Activated T-helper 2 cell treated with anti-CD3 and anti-CD28 coated beads, Interferon-gamma antibody, Interleukin-2, Interleukin-4, amounts not matched to agents 10 μg/mL and 5 μg/mL and 100 μg/mL, durations not matched to agents 14 hours and 24 hours and 36 hours (primary cell): Measurements from ENCODE around the gene DOK7. TPM values are rescaled to one million over a fixed set of nuclear protein-coding genes. Genes with fewer than 3 reads are reported as not detected.

Source experiments
- DNase-seq: peaks from one replicate; pipeline ENCODE4 v3.0.0; 2021; ENCODE audit warnings: low spot score
- H3K27ac Mint-ChIP-seq: one replicate; pipeline ENCODE4 v1.8.0; 2021; ENCODE audit warnings: mixed read lengths
- H3K27me3 Mint-ChIP-seq: one replicate; pipeline ENCODE4 v1.8.0; 2021; ENCODE audit warnings: low read depth, mixed read lengths
- H3K36me3 Mint-ChIP-seq: one replicate; pipeline ENCODE4 v1.8.0; 2021; ENCODE audit warnings: low read depth, mixed read lengths
- H3K4me1 Mint-ChIP-seq: one replicate; pipeline ENCODE4 v1.8.0; 2021; ENCODE audit warnings: low read depth, mixed read lengths
- H3K4me3 Mint-ChIP-seq: one replicate; pipeline ENCODE4 v1.8.0; 2021; ENCODE audit warnings: low read depth, mild to moderate bottlenecking, moderate library complexity, mixed read lengths
- H3K9me3 Mint-ChIP-seq: one replicate; pipeline ENCODE4 v1.8.0; 2021; ENCODE audit warnings: mixed read lengths
- intact Hi-C: fragments of 100-400 bp; cut with micrococcal nuclease; formaldehyde crosslinking; loops from one replicate; pipeline ENCODE4 v1.15.1; 2023
- total RNA-seq: library from RNA; stranded (reverse); gene quantifications from 2 replicates; pipeline ENCODE4 v1.2.3, GENCODE V29; 2022

Gene DOK7
- total RNA-seq, 1 donor from 2014 or later: not detected

DNA sequence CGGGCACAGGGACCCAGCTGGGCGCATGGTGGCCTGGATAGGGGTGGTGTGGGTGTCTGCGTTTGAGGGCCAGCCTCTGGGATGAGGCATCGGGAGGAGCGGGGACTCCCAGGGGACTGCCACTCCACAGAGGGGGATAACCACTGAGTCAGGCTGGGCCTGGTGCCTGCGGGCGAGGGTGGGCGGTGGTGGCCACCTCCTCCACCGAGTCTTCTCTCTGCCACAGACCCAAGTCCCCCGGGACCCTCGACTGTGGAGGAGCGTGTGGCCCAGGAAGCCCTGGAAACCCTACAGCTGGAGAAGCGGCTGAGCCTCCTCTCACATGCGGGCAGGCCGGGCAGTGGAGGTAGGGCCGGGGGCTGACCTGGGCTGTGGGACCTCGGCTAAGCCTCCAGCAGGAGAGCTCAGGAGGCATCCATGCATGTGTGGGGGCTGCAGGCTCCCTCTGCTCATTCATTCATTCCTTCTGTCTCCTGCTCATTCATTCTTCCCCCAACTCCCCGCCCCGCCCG is 26.4 kb downstream of the DOK7 start:
- Mint-ChIP-seq H3K27ac (no peak overlapping the region), H3K4me3 (no peak overlapping the region), H3K36me3 (no peaks in the 10 kb centered on the region), H3K4me1 (no peaks in the 10 kb centered on the region), H3K9me3 (no peaks in the 10 kb centered on the region), H3K27me3 (peaks cover 23% of the 10 kb centered on the region)
- intact Hi-C loops: no loop called here
- no peak for DNase-seq

DNA sequence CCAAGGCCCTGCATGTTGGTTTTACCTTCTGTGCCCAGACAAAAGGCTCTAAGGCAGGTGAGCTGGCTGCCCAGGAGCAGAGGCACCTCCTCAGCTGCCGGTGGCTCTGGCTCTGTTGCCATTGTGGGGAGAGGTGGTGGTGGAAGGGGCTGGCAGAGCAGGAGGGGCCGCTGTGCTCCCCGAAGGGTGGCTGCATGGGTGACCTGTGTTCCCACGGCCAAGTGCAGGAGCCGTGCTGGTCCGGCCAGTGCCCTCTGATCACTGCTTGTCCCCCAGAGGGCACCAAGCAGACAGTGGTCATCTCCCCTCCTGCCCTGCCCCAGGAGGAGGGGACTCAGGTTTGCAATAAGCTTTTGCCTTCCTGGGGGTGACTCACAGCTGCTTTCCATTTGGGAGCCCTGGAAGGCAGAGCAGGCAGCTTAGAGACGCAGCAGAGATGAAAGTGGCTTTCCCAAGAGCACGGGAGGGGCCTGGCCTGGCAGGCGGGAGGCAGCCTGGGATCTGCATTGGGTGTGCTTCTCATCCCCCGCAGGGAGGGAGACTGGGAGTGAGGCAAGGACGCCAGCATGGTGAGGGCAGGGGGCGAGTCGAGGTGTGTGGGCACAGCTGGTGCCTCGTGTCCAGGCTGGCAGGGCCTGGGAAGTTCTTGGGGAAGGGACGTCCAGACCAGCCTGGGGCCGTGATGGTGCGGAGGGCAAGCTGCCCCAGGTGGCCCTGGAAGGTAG is 28.7 kb downstream of the DOK7 start:
- DNase-seq: no peak
- Mint-ChIP-seq H3K4me1 (no peaks in the 10 kb centered on the region), H3K9me3 (no peaks in the 10 kb centered on the region), H3K27ac (no peak overlapping the region), H3K36me3 (no peaks in the 10 kb centered on the region), H3K4me3 (no peak overlapping the region), H3K27me3 (peaks cover 21% of the 10 kb centered on the region)
- intact Hi-C loops: no loop called here

DNA sequence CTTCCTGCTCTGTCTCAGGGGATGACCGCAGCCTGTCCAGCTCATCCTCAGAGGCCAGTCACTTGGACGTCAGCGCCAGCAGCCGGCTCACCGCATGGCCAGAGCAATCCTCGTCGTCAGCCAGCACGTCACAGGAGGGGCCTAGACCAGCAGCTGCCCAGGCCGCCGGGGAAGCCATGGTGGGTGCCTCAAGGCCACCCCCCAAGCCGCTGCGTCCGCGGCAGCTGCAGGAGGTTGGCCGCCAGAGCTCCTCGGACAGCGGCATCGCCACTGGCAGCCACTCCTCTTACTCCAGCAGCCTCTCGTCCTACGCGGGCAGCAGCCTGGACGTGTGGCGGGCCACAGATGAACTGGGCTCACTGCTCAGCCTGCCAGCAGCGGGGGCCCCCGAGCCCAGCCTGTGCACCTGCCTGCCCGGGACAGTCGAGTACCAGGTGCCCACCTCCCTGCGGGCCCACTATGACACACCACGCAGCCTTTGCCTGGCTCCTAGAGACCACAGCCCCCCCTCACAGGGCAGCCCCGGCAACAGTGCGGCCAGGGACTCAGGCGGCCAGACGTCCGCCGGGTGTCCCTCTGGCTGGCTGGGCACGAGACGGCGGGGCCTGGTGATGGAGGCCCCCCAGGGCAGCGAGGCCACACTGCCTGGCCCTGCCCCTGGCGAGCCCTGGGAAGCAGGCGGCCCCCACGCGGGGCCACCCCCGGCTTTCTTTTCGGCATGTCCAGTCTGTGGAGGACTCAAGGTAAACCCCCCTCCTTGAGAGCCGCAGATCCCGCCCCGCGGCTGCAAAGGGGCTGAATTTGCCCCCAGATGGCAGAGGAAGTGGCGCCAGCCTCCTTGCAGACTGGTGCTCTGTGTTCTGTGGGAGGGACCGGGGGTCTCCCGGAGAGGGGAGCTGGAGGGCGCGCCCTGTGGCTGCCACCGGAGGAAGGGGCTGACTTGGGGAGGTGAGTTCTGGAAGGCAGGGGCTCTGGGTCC is 29.9 kb downstream of the DOK7 start:
- intact Hi-C loops: no loop called here
- H3K4me3 Mint-ChIP-seq: no peak overlapping the region
- no peaks in the 10 kb centered on the region for H3K9me3 Mint-ChIP-seq
- H3K27me3 Mint-ChIP-seq: peaks cover 21% of the 10 kb centered on the region
- no peaks in the 10 kb centered on the region for H3K4me1 Mint-ChIP-seq
- no peaks in the 10 kb centered on the region for H3K36me3 Mint-ChIP-seq
- H3K27ac Mint-ChIP-seq: no peak overlapping the region
- no peak for DNase-seq

DNA sequence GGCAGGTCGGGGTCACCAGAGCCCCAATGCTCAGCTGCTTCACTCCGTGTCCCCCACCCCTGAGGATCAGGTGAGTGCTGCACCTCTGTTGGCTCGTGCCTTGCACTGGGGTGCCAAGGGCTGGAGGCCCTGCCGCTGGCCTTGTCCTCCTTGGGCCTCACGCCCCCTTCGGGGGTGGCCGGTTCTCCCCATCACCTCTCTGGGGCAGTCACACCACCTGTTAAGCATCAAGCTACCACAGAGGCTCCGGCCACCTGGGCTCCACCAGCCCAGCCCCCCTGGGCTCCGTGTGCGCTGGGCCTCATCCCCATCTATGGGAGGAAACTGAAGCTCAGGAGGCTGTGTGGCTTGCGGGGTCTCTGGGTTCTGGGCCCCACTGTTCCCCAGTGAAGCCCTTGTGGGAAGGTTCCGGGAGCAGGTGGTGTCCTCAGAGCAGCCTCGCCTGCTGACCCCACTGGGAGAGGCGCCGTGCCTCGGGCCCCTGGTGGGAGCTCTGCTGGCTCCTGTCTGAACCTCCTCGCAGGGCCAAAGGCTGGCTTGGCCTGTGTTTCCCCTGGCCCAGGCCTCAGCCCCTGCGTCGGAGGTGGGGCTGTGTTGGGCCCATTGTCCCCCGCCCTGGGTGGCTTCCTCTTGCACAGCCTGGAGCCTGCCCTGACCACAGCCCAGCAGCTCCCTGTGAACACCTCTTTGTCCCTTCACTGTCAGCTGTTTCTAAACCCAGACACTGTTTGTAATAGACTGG is 30.8 kb downstream of the DOK7 start:
- H3K9me3 Mint-ChIP-seq: no peaks in the 10 kb centered on the region
- H3K36me3 Mint-ChIP-seq: no peaks in the 10 kb centered on the region
- H3K27ac Mint-ChIP-seq: no peak overlapping the region
- H3K4me3 Mint-ChIP-seq: no peak overlapping the region
- DNase-seq: no peak
- no peaks in the 10 kb centered on the region for H3K4me1 Mint-ChIP-seq
- intact Hi-C loops: no loop called here
- peaks cover 15% of the 10 kb centered on the region for H3K27me3 Mint-ChIP-seq

DNA sequence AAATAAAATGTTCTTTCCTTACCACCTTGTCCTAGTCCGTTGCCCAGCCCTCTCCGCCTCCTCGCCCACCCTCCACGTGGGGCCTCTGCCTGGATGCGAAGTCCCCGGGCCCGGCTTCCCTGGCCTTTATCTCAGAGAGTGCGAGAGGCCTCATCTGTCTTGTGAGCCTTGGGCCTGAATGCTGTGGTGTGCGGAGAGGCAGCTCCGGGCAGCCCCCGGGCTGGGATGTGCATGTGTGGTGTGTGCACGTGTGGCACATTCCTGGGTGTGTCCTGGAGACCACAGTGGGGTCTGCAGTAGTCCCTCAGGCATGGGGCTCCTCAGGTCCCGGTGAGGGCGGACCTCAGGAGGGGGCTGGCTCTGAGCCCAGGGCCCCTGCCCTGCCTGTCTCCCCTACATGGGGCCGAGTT is 31.4 kb downstream of the DOK7 start:
- H3K9me3 Mint-ChIP-seq: no peaks in the 10 kb centered on the region
- no peaks in the 10 kb centered on the region for H3K4me1 Mint-ChIP-seq
- H3K27ac Mint-ChIP-seq: no peak overlapping the region
- intact Hi-C loops: no loop called here
- DNase-seq: no peak
- H3K27me3 Mint-ChIP-seq: peaks cover 11% of the 10 kb centered on the region
- no peaks in the 10 kb centered on the region for H3K36me3 Mint-ChIP-seq
- H3K4me3 Mint-ChIP-seq: no peak overlapping the region

DNA sequence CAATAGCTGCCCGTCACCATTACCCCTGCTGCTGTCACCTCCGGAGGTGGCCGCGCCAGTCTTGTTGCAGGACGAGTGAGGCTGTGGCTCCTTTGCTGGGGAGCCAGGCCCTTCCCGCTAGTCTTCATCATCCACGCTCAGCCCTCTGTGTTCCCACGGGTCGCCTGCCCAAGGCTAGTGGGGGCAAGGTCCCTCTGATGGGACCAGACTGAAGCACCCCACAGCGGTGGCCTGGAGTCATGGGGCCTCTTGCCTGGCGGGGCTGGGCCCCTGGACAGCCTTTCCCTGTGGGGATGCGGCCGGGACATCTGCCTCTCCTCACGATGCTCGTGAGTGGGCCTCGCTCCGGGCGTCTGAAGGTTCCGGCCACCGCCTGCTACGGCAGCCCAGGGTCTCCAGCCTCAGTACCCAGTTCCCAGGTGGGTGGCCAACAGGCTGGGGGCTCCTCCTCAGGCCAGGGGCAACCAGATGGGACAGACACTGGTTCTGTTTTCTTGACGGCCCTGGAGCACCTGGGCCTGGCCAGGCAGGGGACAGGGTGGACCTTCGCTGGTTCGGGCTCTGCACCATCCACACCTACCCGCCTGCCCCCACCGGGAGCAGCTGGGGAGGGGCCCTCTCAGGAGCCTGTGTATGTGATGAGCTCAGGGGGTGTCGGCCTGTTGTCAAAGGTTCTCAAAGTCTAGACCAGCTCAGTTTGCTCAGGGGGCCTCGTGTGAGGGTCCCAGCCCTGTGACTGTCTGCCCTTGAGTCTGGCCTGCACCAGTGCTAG is 32.3 kb downstream of the DOK7 start:
- intact Hi-C loops: no loop called here
- Mint-ChIP-seq H3K4me1 (no peaks in the 10 kb centered on the region), H3K9me3 (no peaks in the 10 kb centered on the region), H3K4me3 (no peak overlapping the region), H3K27ac (no peak overlapping the region), H3K27me3 (peaks cover 10% of the 10 kb centered on the region), H3K36me3 (no peaks in the 10 kb centered on the region)
- DNase-seq: no peak

DNA sequence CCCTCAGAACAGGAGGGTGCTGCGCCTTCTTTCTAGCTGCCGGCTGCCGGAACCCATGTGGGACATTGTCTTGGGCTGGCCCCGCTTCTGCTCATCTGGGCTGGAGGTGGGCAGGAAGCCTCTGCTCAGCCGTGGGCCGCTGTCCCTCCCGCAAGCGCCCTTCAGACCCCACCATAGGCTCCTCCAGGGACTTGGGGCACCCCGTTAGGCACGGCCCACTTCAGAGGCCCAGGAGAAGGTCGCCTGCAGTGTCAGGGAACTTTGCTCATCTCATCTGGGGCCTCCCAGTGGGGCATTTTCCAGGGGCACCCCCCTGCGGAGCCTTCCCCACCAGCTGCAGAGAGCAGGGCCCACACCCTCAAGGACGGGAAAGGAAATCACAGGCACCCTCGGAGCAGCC is 32.9 kb downstream of the DOK7 start:
- no peaks in the 10 kb centered on the region for H3K4me1 Mint-ChIP-seq
- H3K36me3 Mint-ChIP-seq: no peaks in the 10 kb centered on the region
- no peak overlapping the region for H3K4me3 Mint-ChIP-seq
- H3K27me3 Mint-ChIP-seq: peaks cover 6% of the 10 kb centered on the region
- H3K9me3 Mint-ChIP-seq: no peaks in the 10 kb centered on the region
- intact Hi-C loops: no loop called here
- no peak for DNase-seq
- no peak overlapping the region for H3K27ac Mint-ChIP-seq

DNA sequence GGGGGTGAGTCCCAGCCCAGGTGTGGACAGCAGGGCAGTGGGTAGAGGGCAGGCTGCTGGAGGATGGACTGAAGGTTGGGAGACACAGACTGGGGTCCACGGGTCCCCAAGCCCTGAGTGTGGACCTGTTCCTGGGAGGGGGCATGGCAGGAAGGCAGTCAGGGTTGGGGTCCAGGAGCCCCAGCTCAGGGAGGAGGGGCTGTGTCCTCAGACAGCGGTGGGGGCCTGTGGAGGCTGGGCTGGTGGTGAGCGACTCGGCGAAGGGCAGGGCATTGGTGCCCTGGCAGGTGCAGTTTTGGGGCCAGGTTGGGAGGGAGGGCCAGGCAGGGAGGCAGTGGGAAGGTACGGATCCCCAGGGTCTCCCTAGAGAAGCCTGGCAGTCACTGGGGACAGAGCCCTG is 34.0 kb downstream of the DOK7 start:
- DNase-seq: no peak
- Mint-ChIP-seq H3K36me3 (no peaks in the 10 kb centered on the region), H3K4me3 (no peak overlapping the region), H3K9me3 (no peaks in the 10 kb centered on the region), H3K27ac (no peak overlapping the region), H3K4me1 (no peaks in the 10 kb centered on the region), H3K27me3 (no peaks in the 10 kb centered on the region)
- intact Hi-C loops: no loop called here

DNA sequence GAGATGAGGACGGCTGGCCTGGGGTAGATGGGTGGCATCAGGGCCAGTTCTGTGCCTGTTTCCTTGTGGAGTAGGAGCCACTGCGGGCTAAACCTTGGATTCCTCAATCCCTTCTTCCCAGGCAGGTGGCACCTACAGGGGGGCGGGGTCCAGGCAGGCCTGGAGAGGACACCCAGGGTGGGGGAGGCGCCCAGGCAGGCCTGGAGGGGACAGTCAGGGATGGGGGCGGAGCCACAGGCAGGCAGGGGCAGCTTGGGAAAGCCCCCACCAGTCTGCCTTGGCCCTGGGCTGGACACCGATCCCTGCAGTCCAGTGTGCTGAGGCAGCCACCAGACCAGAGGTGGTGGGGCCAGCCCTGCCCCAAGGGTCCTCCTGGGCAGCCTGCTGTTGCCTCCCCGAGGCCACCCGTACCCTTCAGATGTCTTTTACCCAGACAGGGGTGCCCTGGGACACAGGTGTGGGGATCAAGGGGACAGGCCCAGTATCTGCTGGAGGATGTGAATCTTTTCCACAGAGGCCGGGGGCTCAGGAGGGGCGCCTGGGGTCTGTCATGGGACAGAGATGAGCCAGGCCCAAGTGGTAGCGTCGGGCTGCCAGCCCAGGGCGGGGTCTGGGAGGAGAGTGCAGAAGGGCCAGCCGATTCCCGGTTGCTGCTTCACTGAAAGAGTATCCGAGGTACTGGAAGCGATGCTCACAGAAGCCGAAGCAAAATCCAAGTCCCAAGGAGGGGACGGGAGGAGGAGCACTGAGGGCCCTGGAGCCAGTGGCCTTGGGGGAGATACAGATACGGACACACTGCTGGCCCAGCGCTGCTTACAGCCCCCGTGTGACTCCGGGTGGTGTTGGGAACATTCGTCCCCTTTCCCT is 34.6 kb downstream of the DOK7 start:
- H3K36me3 Mint-ChIP-seq: no peaks in the 10 kb centered on the region
- no peaks in the 10 kb centered on the region for H3K9me3 Mint-ChIP-seq
- intact Hi-C loops: no loop called here
- DNase-seq: no peak
- H3K27ac Mint-ChIP-seq: no peak overlapping the region
- no peaks in the 10 kb centered on the region for H3K27me3 Mint-ChIP-seq
- no peak overlapping the region for H3K4me3 Mint-ChIP-seq
- no peaks in the 10 kb centered on the region for H3K4me1 Mint-ChIP-seq

DNA sequence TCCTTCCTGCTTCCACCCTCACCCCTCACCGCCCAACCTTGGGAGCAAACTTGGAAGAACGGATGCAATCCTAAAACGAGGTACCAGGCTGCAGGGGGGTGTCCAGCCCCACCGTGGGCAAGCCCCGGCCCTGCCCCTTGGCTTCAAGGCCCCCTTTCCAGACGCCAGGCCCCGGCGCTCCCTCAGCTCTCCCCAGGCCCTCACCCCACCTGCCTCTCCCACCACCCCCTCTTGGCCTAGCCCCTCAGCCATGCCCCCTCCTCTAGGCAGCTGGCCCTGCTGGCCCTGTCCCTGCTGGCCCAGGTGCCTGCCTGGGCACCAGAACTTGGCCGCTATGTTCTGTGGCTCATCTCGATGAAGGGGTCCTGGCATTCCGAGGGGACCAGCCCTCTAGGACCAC is 35.3 kb downstream of the DOK7 start:
- peaks cover 2% of the 10 kb centered on the region for H3K36me3 Mint-ChIP-seq
- no peak for DNase-seq
- no peak overlapping the region for H3K4me3 Mint-ChIP-seq
- no peak overlapping the region for H3K27ac Mint-ChIP-seq
- intact Hi-C loops: no loop called here
- no peaks in the 10 kb centered on the region for H3K9me3 Mint-ChIP-seq
- peaks cover 1% of the 10 kb centered on the region for H3K4me1 Mint-ChIP-seq
- no peaks in the 10 kb centered on the region for H3K27me3 Mint-ChIP-seq

DNA sequence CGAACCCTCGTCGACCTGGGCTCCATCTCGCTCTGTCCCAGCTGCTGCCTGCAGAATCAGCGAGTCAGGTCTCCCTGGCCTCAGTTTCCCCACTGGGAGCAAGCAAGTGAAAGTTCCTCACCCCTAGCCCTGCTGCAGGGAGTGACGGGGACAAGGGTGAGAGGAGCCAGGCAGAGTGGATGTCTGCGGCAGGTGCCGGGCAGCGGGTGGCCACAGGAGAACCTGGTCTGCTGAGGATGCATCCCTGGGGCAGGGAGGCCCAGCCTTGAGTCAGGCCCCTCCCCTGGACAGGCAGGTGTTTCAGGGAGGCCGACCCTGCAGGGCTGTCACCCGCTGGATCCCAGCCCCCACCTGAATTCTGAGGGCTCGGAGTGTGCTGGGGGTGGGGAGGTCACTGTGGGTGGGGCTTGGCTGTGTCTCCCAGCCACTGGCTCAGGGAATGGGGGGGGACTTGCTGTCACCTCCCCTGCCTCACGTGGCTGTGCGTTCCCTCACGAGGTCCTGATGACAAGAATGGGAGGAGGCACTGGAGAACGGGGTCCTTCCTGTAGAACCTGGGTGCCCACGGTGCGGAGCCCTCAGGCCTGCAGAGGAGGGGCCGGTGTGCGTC is 35.9 kb downstream of the DOK7 start:
- no peak overlapping the region for H3K27ac Mint-ChIP-seq
- peaks cover 4% of the 10 kb centered on the region for H3K4me1 Mint-ChIP-seq
- H3K36me3 Mint-ChIP-seq: peaks cover 6% of the 10 kb centered on the region
- intact Hi-C loops: no loop called here
- no peak for DNase-seq
- no peaks in the 10 kb centered on the region for H3K9me3 Mint-ChIP-seq
- H3K27me3 Mint-ChIP-seq: no peaks in the 10 kb centered on the region
- no peak overlapping the region for H3K4me3 Mint-ChIP-seq
